WTC11 (cell line): ENCODE results near the gene SCAI.

Experiments
- ATF6 ChIP-seq: sonication (generic); formaldehyde crosslinking; IDR thresholded peaks from 2 replicates; pipeline ENCODE4 v1.8.1; 2023; ENCODE audit warnings: mild to moderate bottlenecking, missing genetic modification reagents
- CTCF ChIP-seq: fragments of 200-600 bp; IDR thresholded peaks from 2 replicates; pipeline ENCODE4 v1.8.0; 2022; ENCODE audit warnings: antibody characterized with exemption
- MYBL2 ChIP-seq: sonication (generic); formaldehyde crosslinking; IDR thresholded peaks from 2 replicates; pipeline ENCODE4 v1.8.1; 2023; ENCODE audit warnings: mild to moderate bottlenecking, moderate library complexity, missing genetic modification reagents
- USF1 ChIP-seq: sonication (generic); formaldehyde crosslinking; IDR thresholded peaks from 2 replicates; pipeline ENCODE4 v1.8.0; 2022; ENCODE audit warnings: mild to moderate bottlenecking, missing genetic modification reagents

- no peak for TF ChIP-seq ATF6 (CRISPR knock-in tag)
- no peak for TF ChIP-seq CTCF
- TF ChIP-seq USF1, result no peak
- TF ChIP-seq MYBL2 (CRISPR knock-in tag), result no peak
These were observed 23.4 kb upstream of the SCAI start for GRCh38 chr9:125166762-125167161.
